Hepatocyte (in vitro differentiated cells): ENCODE data around the gene PRRC2A.

Source experiments
- EZH2 ChIP-seq: fragments of 200-600 bp; sonication (generic); IDR thresholded peaks from 2 replicates; pipeline ENCODE4 v1.6.1; 2016; ENCODE audit warnings: antibody characterized with exemption, mild to moderate bottlenecking, borderline replicate concordance
- EZH2phosphoT487 ChIP-seq: fragments of 200-600 bp; sonication (generic); IDR thresholded peaks from one replicate; pipeline ENCODE4 v1.6.1; 2018; ENCODE audit warnings: antibody characterized with exemption, mild to moderate bottlenecking, low read depth, moderate library complexity; ENCODE audit not compliant: unreplicated experiment, severe bottlenecking
- TF ChIP-seq, protein P1 (sequence below): fragments of 200-600 bp; sonication (generic); IDR thresholded peaks from 2 replicates; pipeline ENCODE4 v1.5.1; 2016; ENCODE audit warnings: antibody characterized with exemption, mild to moderate bottlenecking; ENCODE audit not compliant: poor library complexity

DNA sequence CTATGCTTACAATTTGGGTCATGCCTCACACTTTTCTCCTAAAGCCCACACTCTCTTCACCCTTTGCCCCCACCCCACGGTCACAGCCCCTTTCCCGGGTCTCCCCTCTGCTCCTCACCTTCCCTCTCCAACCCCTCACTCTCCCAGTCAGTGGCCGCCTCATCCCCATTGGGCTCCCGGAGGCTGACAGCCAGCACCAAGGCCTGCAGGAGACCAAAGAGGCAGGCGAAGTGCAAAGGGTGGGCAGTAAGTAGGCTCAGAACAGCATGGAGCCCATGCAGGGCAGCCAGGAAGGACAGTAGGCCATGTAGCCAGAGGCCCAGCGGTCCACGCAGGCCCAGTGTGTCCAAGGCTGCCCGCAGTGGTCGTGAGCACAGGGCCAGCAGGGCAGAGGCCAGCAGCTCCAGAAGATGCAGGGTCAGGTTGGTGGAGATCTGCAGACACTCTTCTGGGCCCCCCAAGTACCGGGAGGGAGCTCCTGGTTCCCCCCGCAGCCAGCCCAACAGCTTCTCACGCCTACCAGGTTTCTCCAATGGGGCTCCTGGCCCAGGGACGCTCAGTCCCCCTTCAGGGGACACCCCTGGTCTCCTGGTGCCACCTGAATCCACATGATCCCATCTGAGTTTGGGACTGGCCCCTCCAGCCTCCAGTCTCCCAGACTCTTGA, 38.6 kb downstream of the PRRC2A start:
- TF ChIP-seq EZH2 (no peak), EZH2phosphoT487 (no peak)
- TF ChIP-seq, protein P1, sequence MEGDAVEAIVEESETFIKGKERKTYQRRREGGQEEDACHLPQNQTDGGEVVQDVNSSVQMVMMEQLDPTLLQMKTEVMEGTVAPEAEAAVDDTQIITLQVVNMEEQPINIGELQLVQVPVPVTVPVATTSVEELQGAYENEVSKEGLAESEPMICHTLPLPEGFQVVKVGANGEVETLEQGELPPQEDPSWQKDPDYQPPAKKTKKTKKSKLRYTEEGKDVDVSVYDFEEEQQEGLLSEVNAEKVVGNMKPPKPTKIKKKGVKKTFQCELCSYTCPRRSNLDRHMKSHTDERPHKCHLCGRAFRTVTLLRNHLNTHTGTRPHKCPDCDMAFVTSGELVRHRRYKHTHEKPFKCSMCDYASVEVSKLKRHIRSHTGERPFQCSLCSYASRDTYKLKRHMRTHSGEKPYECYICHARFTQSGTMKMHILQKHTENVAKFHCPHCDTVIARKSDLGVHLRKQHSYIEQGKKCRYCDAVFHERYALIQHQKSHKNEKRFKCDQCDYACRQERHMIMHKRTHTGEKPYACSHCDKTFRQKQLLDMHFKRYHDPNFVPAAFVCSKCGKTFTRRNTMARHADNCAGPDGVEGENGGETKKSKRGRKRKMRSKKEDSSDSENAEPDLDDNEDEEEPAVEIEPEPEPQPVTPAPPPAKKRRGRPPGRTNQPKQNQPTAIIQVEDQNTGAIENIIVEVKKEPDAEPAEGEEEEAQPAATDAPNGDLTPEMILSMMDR: no peak
